ENCODE measurements around the gene PRG3.
"Not testable (repeated sequence)": the region's sequence is repeated elsewhere in the genome, so short reads cannot be mapped to it uniquely, and the experiment has no call there.

PRG3 gene

DNA sequence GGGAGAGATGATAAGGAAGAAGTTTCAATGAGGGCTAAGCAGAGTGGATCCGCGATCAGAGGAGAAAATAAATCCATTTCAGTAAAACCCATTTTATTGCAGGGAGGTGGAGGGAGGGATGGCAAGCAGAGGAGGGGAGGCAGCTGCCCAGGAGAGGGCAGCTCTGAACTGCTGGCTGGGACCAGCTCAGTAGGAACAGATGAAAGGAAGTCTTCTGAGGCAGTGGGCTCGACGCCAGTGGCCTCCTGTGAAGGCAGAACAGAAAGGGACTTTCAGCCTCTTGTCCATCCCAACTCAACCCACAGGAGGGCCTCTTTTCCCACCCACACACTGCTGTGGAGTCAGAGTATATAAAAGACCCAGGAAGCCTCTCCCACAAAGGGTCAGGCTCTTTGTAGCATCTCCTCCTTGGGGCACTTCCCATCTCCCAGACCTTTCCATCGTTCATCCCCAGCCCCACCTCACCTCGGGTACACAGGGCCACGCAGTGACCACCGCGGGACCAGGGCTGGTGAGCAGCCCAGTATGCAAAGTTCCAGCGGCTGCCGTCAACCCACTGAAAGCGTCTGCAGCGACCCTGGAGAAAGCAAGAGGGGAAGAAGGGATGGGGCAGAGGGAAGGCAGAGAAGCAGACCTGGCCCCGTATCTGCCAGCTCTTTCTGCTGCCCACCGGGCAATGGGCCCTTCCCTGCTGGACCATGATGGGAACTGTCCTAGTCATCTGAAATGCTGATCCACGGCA is 6.5 kb upstream of the PRG3 start:
- DNase-seq = no peak

- DNase-seq = no peak
These were observed 5.4 kb upstream of the PRG3 start for GRCh38 chr11:57386178-57386940.

DNA sequence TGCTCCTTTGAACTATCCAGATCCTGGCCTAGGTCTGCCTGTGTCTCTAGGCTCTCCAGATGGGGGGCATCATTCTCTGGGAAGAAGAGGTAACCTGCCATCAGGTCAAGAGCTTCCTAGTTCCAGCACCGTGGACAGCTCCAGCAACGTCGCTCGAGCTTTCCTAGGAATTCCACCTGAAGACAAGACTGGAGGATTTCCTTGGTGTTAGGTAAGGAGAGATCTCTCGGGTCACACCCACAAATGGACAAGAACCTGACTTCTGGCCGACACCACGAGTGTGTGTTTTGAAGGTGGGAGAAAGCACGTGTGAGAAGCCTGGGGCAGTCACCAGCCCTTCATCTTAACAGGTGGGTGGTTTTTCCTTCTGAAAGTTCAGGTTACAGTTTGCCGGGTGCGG is 1.2 kb downstream of the PRG3 start:
- DNase-seq = no peak

DNA sequence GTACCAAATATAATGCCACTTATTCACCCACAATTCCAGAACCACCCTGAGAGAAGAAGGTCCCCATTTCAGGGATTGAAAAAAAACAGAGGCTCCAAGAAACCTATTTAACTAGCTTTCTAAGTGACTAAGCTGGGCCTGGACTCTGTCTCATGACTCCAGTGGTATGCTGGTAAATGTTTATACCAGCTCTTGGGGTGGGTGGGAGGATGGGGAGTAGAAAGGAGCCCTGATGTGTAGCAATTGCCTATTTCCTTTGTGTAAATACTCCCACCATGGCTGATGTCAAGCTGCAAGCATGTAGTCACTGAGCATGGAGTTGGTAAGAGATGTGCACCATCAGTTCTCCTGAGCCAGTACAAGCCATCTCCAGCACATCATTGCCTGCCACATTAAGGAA is 2.8 kb downstream of the PRG3 start:
- no peak for DNase-seq

- DNase-seq = no peak
These were observed 3.8 kb downstream of the PRG3 start for GRCh38 chr11:57377107-57377506.

- DNase-seq = no peak
These were observed 4.6 kb downstream of the PRG3 start for GRCh38 chr11:57376095-57377090.

GRCh38 chr11:57375490-57375889 is 5.5 kb downstream of the PRG3 start:
- no peak for DNase-seq

GRCh38 chr11:57374966-57375365 is 6.0 kb downstream of the PRG3 start:
- DNase-seq = no peak

DNA sequence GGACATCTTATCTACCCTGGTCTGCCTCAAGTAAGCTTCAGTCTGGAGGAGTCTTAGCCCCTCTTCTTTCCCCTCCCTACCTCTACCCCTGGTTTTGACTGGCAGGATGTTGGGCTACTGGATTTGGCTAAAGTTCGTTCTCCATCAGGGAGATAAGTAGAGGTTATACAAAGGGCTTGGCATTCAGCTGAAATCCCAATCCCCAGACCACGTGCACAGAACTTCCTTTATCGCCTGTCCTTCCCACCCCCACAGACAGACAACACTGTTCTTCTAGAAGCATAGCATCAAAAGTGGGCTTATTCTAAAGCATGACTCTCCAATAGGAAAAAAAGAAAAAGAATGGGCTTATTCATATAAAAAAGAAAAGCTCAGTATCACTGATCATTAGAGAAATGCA is 7.8 kb downstream of the PRG3 start:
- no peak for DNase-seq

DNA sequence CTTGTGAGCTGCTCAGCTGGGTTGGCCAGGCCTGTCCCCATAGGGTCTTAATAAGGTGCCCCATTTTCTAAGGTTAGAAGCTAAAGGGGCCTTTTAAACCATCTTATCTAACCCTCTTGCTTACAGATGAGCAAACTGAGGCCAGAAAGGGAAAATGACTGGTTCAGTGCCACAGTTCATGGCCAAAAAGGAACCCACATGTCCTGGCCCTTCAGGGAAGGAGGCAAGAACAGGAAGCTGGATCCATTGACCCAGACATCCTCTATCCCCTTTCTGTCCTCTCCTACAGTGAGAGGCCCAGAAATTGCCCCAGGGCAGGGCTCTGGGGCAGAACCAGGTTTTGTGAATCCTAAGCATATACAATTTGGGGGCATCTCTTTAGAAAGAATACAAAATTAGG is 10.0 kb downstream of the PRG3 start:
- no peak for DNase-seq

GRCh38 chr11:57370251-57370650 is 10.7 kb downstream of the PRG3 start:
- DNase-seq = no peak

DNA sequence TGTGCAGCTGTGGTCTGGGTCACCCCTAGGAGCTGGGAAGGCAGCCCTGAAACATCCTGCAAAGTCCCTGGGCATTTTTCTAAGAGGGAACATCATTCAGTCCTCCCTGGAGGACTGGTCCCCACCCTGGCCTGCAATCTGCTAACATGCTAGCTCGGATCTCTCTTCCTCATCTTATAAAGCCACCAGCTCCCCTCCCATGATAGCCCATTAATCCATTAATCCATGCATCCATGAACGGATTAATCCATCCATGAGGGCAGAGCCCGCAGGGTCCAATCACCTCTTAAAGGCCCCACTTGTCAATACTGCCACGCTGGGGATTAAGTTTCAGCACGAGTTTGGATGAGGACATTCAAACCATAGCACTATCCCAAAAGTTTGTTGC is 12.1 kb downstream of the PRG3 start:
- DNase-seq = no peak

DNA sequence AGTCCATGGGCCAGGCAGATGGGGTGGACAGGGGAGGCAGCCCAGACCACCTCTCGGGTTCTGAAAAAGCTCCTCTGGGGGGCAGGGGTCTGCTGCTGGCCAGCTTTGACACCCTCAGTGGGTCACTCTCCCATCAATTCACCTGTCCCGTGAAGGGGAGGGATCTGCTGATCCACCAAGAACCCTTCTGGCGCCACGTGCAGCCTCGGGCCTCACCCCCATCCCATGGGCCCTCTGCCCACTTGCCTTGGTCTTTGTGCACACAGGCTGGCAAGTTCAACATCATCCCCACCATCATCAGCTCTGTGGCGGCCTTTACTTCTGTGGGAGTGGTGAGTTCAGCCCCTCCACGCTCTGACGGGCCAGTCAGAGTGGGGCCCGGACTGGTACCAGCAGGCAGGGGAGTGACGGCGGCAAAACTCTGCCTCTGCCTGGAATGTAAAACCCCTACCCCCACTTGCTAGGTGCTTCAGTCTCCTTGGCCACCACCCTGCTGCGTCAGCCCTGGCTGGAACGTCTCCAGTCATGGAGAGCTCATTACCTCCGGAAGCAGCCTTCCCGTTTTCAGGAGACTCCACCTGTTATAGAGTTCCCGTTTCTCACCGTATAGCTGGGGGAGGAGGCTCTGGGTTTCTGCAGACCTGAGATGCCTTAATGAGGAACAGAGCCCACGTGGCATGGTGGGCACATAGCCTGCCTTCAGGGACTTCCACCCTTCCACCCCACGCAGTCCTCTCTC is 12.7 kb downstream of the PRG3 start:
- no peak for DNase-seq

GRCh38 chr11:57364851-57365660 is 15.9 kb downstream of the PRG3 start:
- DNase-seq = no peak

GRCh38 chr11:57363131-57364080 is 17.5 kb downstream of the PRG3 start:
- no peak for DNase-seq

DNA sequence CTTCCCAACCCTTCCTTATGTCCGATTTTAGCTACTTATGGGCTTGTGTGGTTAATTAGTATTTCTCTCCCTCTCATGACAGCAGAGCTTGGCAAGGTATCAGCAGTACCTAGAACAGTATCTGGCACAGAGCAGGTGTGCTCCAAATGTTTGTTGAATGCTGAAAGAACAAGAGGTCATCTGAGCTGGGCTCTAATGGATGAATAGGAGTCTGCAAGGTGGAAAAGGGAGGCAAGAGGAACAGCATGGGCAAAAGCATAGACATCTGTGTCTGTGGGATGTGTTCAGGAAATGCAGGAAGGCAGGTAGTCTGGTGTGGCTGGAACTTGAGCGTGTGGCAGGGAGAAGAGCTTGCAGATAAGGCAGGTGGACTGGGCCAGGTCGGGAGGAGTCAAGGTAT is 19.0 kb downstream of the PRG3 start:
- no peak for DNase-seq

GRCh38 chr11:57361420-57361819 is 19.5 kb downstream of the PRG3 start:
- not testable (repeated sequence) for DNase-seq

DNA sequence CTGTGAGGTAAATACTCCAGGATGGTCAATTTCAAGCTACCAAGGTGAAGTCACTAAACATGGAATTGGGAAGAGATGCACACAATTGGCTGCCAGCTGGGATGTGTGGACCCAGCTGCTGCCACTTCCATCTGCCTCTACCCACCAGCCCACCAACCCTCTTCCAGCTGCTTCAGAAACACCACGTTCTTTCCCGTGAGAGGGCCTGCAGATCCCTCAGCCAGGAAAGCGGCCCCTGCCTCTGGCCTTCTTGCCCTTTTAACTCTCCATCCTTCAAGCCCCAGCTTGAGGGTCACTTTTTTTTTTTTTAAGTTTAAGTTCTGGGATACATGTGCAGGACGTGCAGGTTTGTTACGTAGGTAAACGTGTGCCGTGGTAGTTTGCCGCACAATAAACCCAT is 20.0 kb downstream of the PRG3 start:
- no peak for DNase-seq

- DNase-seq = no peak
These were observed 20.9 kb downstream of the PRG3 start for GRCh38 chr11:57359896-57360690.

- DNase-seq = no peak
These were observed 21.6 kb downstream of the PRG3 start for GRCh38 chr11:57359396-57359795.

Measured in activated naive CD4-positive, alpha-beta T cell treated with anti-CD3 and anti-CD28 coated beads, Interleukin-2, amount 50 U/mL, for 16 hours (primary cell).